Brain pericyte (primary cell): ENCODE data around the gene SRGAP3.
"Not testable (repeated sequence)": the region's sequence is repeated elsewhere in the genome, so short reads cannot be mapped to it uniquely, and the experiment has no call there.

Experiments used
- DNase-seq: peaks from one replicate; pipeline ENCODE4 v3.0.0-alpha.2; 2012; ENCODE audit warnings: low read depth, low spot score

SRGAP3 gene

GRCh38 chr3:9249273-9250192 lies at the start of gene SRGAP3:
Gene SRGAP3 (minus strand): TSS chr3:9249646. CDS start chr3:9248951, 695 bp downstream.
- DNase-seq, result peak; percentile 50

GRCh38 chr3:9298236-9298635 lies 48.8 kb upstream of the SRGAP3 start:
- no peak for DNase-seq

DNA sequence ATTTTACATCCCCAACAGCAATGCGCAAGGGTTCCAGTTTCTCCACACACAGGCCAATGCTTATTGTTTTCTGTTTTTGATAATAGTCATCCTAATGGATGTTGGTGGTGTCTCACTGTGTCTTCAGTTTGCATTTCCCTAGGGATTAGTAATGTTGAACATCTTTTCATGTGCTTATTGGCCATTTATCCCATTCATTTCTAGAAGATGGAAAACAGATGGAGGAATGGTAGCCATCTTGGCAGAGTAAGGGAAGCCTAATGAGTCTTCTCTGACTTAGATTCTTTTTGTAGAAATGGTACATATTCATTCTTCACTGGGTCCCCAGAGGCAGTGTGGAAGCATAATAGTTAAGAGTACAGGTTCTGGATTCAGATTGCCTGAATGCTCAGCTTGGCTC lies 46.8 kb upstream of the SRGAP3 start:
- DNase-seq, result no peak

DNA sequence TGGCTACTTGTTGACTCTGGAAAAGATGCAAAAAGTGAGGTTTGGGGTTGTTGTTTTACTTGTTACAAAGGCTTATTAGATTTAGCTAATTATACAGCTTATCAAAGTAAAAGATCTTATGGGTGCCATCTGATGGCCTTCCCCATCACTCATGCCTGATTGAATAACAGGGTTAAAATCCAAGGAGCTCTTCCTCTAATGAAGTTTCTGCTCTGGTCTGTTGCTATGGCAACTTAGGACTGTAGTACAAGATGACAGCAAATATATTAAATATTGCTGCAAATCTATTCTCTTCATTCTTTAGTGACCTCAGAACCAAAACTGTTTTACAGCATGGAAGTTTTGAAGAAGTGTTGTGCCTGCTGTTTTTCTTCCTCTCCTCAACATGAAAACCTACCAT lies 45.6 kb upstream of the SRGAP3 start:
- DNase-seq, result no peak

DNA sequence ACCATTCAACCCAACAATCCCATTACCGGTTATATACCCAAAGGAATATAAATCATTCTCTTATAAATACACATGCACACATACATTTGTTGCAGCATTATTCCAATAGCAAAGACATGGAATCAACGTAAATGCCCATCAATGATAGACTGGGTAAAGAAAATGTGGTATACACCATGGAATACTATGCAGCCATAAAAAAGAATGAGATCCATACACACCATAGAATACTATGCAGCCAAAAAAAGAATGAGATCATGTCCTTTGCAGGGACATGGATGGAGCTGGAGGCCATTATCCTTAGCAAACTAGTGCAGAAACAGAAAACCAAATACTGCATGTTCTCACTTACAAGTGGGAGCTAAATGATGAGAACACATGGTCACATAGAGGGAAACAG lies 44.5 kb upstream of the SRGAP3 start:
- not testable (repeated sequence) for DNase-seq

DNA sequence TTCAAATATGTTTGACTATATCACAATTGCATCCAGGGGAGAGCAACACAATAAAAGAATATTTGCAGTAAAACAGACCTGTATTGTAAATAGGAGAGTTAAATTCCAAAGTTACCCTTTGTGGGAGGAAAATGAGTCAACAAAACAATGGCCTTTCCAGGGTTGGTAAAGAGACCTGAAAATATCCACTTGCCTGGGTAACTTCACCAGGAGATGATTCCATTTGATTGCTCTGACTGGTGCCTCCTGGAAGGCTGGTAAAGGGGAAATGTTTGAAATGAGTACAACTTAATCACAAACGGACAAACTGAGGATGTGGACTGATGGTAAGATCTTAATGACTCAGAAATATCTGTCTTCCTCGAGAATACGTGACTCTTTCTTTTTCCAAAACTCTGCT lies 43.6 kb upstream of the SRGAP3 start:
- no peak for DNase-seq

DNA sequence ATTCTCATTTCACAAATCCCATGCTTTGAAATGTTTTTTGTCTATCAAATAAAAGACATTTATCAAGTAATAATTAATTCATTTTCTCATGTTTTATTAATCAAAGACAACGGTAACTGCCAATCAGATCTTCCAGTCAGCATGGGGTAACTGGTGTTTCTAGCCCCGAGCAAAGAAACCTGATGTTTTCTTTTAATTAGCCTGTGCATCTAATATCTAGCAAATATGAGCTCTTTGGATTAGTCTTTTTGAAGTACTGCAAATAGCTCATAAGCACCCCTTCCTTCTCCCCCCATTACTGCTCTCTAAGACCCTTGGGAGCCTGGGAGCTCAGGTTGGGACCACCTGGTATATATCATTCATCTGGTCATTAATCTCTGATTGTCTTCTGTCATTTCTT lies 43.1 kb upstream of the SRGAP3 start:
- no peak for DNase-seq

DNA sequence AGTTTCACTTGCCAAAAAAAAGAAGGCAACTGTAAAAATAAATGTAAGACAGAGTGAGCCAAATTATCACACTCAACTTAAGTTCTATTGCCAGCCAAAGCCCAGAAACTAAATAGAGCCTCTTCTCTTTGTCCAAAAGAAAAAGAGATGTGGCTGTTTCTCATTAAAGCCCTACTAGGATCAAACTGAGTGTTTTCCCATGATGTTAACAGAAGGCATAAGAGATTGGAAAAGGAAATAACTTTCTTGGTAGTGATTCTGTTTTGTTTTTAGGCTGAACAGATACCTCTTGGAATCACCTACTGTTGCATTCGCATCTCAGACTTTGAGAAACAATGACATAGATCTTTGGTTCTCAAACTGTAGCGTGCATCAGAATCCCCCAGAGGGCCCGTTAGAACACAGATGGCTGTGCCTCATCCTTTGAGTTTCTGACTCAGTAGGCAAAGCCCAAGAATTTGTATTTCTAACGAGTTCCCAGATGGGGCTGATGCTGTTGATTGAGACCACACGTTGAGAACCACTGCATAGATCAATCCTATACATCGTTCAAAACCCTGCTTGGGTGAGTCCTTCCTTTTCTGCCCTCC lies 42.5 kb upstream of the SRGAP3 start:
- DNase-seq, result no peak

GRCh38 chr3:9290566-9290965 lies 41.1 kb upstream of the SRGAP3 start:
- no peak for DNase-seq

GRCh38 chr3:9281533-9281932 lies 32.1 kb upstream of the SRGAP3 start:
- not testable (repeated sequence) for DNase-seq

DNA sequence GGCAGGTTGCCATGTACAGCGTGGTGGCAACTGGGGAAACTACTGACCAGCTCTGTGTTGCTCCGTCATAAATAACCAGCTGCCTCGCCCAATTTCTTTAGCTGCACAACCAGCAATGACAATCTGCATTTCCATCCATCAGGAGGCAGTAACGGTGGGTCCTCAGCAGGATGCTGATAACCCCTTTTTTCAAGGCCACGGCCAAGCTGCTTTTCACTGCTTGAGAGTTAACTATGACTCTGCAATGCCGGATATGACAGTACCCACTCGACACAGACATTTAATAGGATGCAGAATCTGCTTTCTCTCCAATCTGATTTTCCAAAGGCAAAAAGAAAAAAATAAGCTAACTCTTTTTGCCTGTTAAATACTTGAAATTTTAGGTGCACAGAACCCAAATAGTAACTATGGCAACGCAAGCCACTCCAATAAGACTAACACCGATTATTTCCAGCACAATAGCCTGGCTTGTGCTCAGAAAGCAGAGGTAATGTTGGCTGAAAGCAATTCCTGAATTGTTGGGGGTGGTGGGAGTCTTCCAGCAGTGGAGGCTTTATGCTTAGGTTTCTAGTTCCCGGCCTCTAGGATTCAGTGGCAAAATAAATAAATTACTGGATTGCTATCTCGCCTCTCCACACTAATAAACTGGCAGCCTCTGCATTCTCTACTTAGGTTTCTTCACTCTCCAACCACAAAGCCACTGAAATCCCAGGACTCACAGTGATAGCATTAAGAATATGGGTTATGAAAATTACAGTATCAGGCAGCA lies 31.2 kb upstream of the SRGAP3 start:
- no peak for DNase-seq

DNA sequence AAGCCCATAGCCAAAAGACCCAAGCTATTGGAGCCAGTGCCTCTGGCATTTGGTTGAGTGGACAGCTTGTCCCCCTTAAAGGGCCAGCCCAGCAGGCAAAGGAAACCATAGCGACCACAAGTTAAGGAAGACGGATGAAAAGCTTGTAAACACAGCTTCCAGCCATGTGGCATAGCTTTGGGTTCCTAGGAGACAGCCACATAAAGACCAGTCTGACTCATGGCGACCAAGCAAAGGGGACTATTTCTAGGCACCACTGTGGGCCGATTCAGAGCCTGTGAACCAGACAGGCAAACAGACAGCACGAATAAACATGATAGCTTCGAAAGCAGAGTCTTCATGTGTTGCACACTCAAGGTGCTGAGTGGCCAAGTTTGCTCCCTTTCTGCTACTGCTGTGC lies 30.5 kb upstream of the SRGAP3 start:
- DNase-seq, result no peak

- DNase-seq, result no peak
These were observed 29.1 kb upstream of the SRGAP3 start for GRCh38 chr3:9278498-9278897.

GRCh38 chr3:9278085-9278484 lies 28.6 kb upstream of the SRGAP3 start:
- no peak for DNase-seq

DNA sequence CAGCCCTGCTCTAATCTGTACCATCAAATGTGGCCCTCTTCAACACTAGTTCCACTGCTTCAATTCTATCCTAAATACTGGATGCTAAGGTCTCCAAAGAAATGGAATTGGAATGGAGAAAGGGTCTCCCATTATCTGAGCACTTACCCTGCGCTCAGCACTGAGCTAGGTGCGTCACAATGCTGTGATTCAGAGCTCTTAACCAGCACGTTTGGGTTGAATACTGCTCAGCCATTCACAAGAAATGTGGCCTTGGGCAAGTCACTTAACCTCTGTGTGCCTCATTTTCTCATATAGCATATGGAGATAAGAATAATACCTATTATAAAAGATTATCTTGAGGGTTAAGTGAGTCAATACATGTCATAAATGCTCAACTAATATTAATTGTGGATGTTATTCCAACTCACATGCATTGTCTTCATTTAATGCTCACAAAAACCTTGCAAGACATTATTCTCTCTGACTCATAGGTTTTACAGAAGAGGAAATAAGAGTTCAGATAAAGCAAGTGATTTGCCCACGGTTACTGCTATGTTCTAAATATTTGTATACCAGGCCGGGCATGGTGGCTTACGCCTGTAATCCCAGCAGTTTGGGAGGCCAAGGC lies 27.4 kb upstream of the SRGAP3 start:
- DNase-seq, result no peak

DNA sequence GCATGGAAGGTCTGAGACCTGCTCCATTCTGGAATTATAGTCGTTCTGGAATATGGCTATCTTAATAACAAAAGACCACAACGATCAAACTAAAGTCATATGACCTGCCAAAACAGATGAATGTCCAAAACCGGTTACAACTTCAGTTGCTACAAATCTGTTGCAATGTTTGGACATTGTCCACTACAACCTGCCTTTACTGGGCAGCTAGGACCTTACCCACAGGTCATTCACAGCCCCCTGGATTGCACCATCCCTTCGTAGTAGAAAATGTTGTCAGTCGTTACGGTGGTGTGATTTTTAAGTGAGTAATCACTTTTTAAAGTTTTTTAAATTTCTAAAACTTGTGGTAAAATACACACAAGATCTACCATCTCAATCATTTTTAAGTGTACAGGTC lies 22.5 kb upstream of the SRGAP3 start:
- DNase-seq, result no peak

DNA sequence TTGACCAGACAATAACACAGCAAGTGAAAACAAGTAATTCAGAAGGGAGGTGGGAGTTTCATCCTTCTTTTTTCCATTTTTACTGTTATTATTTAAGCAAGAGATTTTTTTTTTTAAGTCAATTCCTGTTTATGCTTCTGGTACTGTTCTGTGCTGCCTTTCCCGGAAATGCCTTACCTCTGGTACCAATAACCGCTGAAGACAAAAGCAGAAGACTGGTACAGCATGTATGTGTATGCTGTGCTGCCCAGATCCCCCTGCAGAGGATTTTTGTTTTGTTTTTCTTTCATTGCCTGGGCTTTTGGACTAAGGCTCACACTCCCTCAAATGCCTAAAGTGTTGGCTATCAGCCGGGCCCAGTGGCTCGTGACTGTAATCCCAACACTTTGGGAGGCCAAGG lies 21.3 kb upstream of the SRGAP3 start:
- DNase-seq, result no peak

GRCh38 chr3:9266716-9267115 lies 17.3 kb upstream of the SRGAP3 start:
- DNase-seq, result no peak

DNA sequence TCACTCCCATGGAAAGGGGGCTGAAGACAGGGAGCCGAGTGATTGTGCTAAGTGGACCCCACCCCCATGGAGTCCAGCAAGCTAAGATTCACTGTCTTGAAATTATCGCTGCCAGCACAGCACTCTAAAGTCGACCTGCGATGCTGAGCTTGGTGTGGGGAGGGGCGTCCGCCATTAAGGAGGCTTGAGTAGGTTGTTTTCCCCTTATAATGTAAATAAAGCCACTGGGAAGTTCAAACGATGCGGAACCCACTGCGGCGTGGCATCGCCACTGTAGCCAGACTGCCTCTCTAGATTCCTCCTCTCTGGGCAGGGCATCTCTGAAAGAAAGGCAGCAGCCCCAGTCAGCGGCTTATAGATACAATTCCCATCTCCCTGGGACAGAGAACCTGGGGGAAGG lies 10.9 kb upstream of the SRGAP3 start:
- DNase-seq, result no peak

DNA sequence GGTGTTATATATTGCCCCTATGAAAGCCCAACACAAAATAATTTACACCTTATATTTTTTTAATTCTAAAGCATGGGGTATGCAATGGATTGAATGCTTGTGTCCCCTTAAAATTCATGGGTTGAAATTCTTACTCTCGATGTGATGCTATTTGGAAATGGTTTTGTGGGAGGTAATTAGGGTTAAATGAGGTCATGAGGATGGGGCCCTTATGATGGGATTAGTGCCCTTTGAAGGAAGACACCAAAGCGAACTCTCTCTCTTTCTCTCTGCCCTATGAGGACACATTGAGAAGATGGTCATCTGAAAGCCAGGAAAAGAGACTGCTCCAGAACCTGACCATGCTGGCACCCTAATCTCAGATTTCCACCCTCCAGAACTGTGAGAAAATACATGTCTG lies 7.6 kb upstream of the SRGAP3 start:
- DNase-seq, result no peak

- no peak for DNase-seq
These were observed 6.5 kb upstream of the SRGAP3 start for GRCh38 chr3:9255976-9256375.

DNA sequence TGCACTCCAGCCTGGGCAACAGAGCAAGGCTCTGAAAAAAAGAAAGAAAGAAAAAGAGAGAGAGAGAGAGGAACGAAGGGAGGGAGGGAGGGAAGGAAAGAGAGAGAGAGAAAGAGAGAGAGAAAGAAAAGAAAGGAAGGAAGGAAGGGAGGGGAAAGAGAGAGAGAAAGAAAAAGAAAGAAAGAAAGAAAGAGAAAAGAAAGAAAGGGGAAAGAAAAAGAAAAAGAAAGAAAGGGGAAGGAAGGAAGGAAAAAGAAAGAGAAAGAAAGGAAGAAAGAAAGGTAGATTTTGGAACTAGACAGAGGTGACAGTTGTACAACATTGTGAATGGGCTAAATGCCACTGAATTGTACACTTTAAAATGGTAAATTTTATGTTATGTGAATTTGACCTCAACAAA lies 5.3 kb upstream of the SRGAP3 start:
- no peak for DNase-seq
